Caco-2 (cell line): ENCODE data around the gene PRRT3. TPM values are rescaled to one million over a fixed set of nuclear protein-coding genes. Genes with fewer than 3 reads are reported as not detected.

Experiments
- BruUV-seq: library from RNA; stranded (reverse); fragments of 400-500 nt; replicated peaks from 2 replicates; lab custom pipeline; 2021; lab: Mats Ljungman, UMichigan
- CTCF ChIA-PET: fragments of 300-600 bp; sonication (Branson Sonifier 250); formaldehyde crosslinking; loops from one replicate; lab custom pipeline; 2022; ENCODE audit warnings: antibody characterized with exemption; lab: Charles Lee
- POLR2A ChIA-PET: fragments of 300-600 bp; sonication (Branson Sonifier 250); formaldehyde crosslinking; loops from one replicate; lab custom pipeline; 2022; ENCODE audit warnings: antibody characterized with exemption; lab: Charles Lee
- DNase-seq, 2 experiments: peaks; one replicate each; pipeline versions ENCODE4 v3.0.0 to v3.0.0-alpha.2; 2020 to 2022
- H3K27me3 ChIP-seq: replicated peaks from 2 replicates; pipeline ENCODE4 v1.6.0; 2011; ENCODE audit warnings: low read length; ENCODE audit not compliant: control insufficient read depth, insufficient read depth
- H3K36me3 ChIP-seq: 2 replicates; pipeline ENCODE4 v1.5.1; 2011; ENCODE audit warnings: low read length; ENCODE audit not compliant: control insufficient read depth, insufficient read depth
- H3K4me1 ChIP-seq: fragments of 250-450 bp; sonication (Bioruptor Pico); 2 replicates; pipeline ENCODE4 v1.5.1; 2020; ENCODE audit warnings: mild to moderate bottlenecking
- H3K4me3 ChIP-seq: 2 replicates; pipeline ENCODE4 v1.5.1; 2011; ENCODE audit warnings: low read depth, mild to moderate bottlenecking, control low read depth, low read length
- H3K9me3 ChIP-seq: fragments of 250-450 bp; sonication (Bioruptor Pico); 2 replicates; pipeline ENCODE4 v1.5.1; 2020; ENCODE audit warnings: mild to moderate bottlenecking, moderate library complexity
- H3K27ac Mint-ChIP-seq: one replicate; pipeline ENCODE4 v1.8.0; 2022; ENCODE audit warnings: mixed read lengths; ENCODE audit not compliant: unreplicated experiment
- H3K27me3 Mint-ChIP-seq: one replicate; pipeline ENCODE4 v1.8.0; 2022; ENCODE audit warnings: mixed read lengths; ENCODE audit not compliant: insufficient read depth, unreplicated experiment
- H3K36me3 Mint-ChIP-seq: one replicate; pipeline ENCODE4 v1.8.0; 2022; ENCODE audit warnings: mild to moderate bottlenecking, mixed read lengths; ENCODE audit not compliant: insufficient read depth, unreplicated experiment
- H3K4me1 Mint-ChIP-seq: one replicate; pipeline ENCODE4 v1.8.0; 2022; ENCODE audit warnings: low read depth, mixed read lengths; ENCODE audit not compliant: unreplicated experiment
- H3K4me3 Mint-ChIP-seq: one replicate; pipeline ENCODE4 v1.8.0; 2022; ENCODE audit warnings: mild to moderate bottlenecking, moderate library complexity, mixed read lengths; ENCODE audit not compliant: unreplicated experiment
- H3K9me3 Mint-ChIP-seq: one replicate; pipeline ENCODE4 v1.8.0; 2022; ENCODE audit warnings: mixed read lengths; ENCODE audit not compliant: unreplicated experiment
- CTCF ChIP-seq, 2 experiments: fragments of 200-600 bp in 1 of 2; IDR thresholded peaks; 1 replicate in 1 of 2; 2 replicates in 1 of 2; pipeline versions ENCODE4 v1.5.1 to v1.8.0; 2011 to 2022; ENCODE audit warnings: antibody characterized with exemption in 1 of 2, control low read depth in 1 of 2, inconsistent platforms in 1 of 2, low read depth in 1 of 2, low read length in 1 of 2, mild to moderate bottlenecking in 1 of 2, moderate library complexity in 1 of 2; ENCODE audit not compliant: insufficient read depth in 1 of 2, severe bottlenecking in 1 of 2, unreplicated experiment in 1 of 2
- intact Hi-C: fragments of 100-400 bp; cut with micrococcal nuclease; formaldehyde crosslinking; loops from one replicate; pipeline ENCODE4 v1.10.0; 2022; ENCODE audit not compliant: unreplicated experiment
- total RNA-seq: library from RNA; stranded (reverse); gene quantifications from 2 replicates; pipeline ENCODE4 v1.2.3, GENCODE V29; 2022

The PRRT3 gene
- total RNA-seq, 1 experiment from 2014 or later = 1.3 TPM

- Histone ChIP-seq H3K9me3 (no peaks in the 10 kb centered on the region), H3K27me3 (no peaks in the 10 kb centered on the region), H3K36me3 (no peaks in the 10 kb centered on the region; the same call in 1 of the 2 replicates), H3K4me3 (no peak overlapping the region), H3K4me1 (no peaks in the 10 kb centered on the region)
- DNase-seq = no peak
- BruUV-seq = no TSS peak
- POLR2A ChIA-PET = interaction anchor here (0.5 kb wide), 1 partner anchor 69 kb away, joined by 3 read pairs; no protein-coding TSS in a partner anchor
- H3K9me3 Mint-ChIP-seq = no peaks in the 10 kb centered on the region
- intact Hi-C loops = no loop called here
- no peak overlapping the region for H3K27ac Mint-ChIP-seq
- no peaks in the 10 kb centered on the region for H3K4me1 Mint-ChIP-seq
- no peak for TF ChIP-seq CTCF (IDR thresholded peaks at IDR 0.05; ENCODE audit: insufficient read depth in 1 of 2, low read depth in 1 of 2, low read length in 1 of 2, severe bottlenecking in 1 of 2, unreplicated experiment in 1 of 2)
- no peak overlapping the region for H3K4me3 Mint-ChIP-seq
- CTCF ChIA-PET = no interaction called here
- H3K36me3 Mint-ChIP-seq = peaks cover 58% of the 10 kb centered on the region
- no peaks in the 10 kb centered on the region for H3K27me3 Mint-ChIP-seq
These were observed 17.9 kb upstream of the PRRT3 start for GRCh38 chr3:9970020-9970652.

DNA sequence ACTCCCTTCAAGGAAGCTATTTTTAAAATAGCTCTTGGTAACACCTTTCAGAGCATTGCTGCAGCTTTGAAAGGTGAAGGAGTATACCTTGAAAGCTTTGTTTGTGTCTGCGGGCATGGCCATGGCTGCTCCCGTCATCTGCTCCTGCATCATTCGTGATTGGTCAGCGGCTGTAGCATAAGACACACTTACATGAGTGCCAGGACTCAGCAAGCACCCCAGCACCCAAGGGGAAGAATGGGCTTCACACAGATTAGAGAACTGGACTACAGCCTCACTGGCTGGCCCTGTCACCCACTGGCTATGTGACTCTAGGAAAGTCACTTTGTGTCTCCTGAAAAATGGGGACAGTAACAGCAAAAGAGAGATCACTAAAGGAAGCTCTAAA, 17.4 kb upstream of the PRRT3 start:
- H3K36me3 Mint-ChIP-seq = peaks cover 53% of the 10 kb centered on the region

DNA sequence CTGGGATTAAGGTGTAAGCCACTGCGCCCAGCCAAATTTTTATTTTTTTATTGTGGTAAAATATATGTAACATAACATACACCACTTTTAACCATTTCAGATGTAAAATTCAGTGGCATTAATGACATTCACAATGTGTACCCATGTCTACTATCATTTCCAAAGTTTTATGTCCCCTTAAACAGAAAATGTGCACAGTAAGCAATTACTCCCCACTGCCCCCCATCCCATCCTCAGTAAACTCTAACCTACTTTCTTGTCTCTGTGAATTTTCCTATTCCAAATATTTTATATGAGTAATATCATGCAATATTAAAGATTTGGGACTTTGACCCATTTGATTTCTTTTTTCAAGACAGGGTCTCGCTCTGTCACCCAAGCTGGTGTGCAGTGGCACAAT, 14.6 kb upstream of the PRRT3 start:
- Histone ChIP-seq H3K4me1 (no peaks in the 10 kb centered on the region), H3K9me3 (no peaks in the 10 kb centered on the region), H3K27me3 (no peaks in the 10 kb centered on the region), H3K36me3 (no peaks in the 10 kb centered on the region; the same call in 1 of the 2 replicates), H3K4me3 (no peak overlapping the region)
- Mint-ChIP-seq H3K4me3 (no peak overlapping the region), H3K36me3 (peaks cover 35% of the 10 kb centered on the region), H3K27me3 (no peaks in the 10 kb centered on the region), H3K27ac (no peak overlapping the region), H3K4me1 (no peaks in the 10 kb centered on the region), H3K9me3 (no peaks in the 10 kb centered on the region)
- no peak for TF ChIP-seq CTCF (IDR thresholded peaks at IDR 0.05; ENCODE audit: insufficient read depth in 1 of 2, low read depth in 1 of 2, low read length in 1 of 2, severe bottlenecking in 1 of 2, unreplicated experiment in 1 of 2)
- BruUV-seq = no TSS peak
- POLR2A ChIA-PET = no interaction called here
- DNase-seq = no peak
- CTCF ChIA-PET = interaction anchor here (0.7 kb wide), 1 partner anchor 20 kb away, joined by 4 read pairs; no protein-coding TSS in a partner anchor
- intact Hi-C loops = no loop called here

More for the DNA sequence above, 17.4 kb upstream of the PRRT3 start:
- ChIA-PET POLR2A (no interaction called here), CTCF (no interaction called here)
- DNase-seq = no peak
- Histone ChIP-seq H3K4me1 (no peaks in the 10 kb centered on the region), H3K36me3 (no peaks in the 10 kb centered on the region; the same call in 1 of the 2 replicates), H3K4me3 (no peak overlapping the region), H3K27me3 (no peaks in the 10 kb centered on the region), H3K9me3 (no peaks in the 10 kb centered on the region)
- H3K4me3 Mint-ChIP-seq = no peak overlapping the region
- H3K27me3 Mint-ChIP-seq = no peaks in the 10 kb centered on the region
- no TSS peak for BruUV-seq
- no peak overlapping the region for H3K27ac Mint-ChIP-seq
- H3K9me3 Mint-ChIP-seq = no peaks in the 10 kb centered on the region
- intact Hi-C loops = no loop called here
- no peaks in the 10 kb centered on the region for H3K4me1 Mint-ChIP-seq
- no peak for TF ChIP-seq CTCF (IDR thresholded peaks at IDR 0.05; ENCODE audit: insufficient read depth in 1 of 2, low read depth in 1 of 2, low read length in 1 of 2, severe bottlenecking in 1 of 2, unreplicated experiment in 1 of 2)
